Measurements from ENCODE around the gene SURF4. TPM values are rescaled to one million over a fixed set of nuclear protein-coding genes. Genes with fewer than 3 reads are reported as not detected.
"Not testable (repeated sequence)": the region's sequence is repeated elsewhere in the genome, so short reads cannot be mapped to it uniquely, and the experiment has no call there.

SURF4 gene
- total RNA-seq, 1 experiment from 2014 or later, result 181 TPM

DNA sequence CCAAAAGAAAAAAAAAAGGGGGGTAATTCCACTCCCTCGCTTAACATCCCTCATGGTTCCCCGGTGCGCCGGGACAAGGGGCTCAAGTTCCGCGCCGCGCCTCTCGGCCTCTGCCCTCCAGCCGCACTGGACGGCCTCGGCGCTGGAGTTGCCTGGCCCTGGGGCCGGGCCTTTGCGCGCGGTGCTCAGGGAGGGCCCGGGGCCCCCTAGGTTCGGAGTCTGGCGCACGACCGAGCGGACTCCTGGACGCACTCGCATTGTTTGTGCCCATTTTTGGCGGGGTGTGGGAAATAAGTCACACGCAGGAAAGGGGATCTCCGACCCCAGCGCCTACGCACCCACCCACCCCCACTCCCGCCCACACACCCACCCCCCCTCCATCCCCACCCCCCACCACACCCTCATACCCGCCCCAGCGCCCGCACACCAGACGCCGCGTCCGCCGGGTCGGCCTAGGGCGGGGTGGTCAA is 28.3 kb downstream of the SURF4 start:
- Histone ChIP-seq H3K36me3 (replicated peaks; ENCODE audit: control insufficient read depth, insufficient read depth, low read length) (peaks cover 67% of the 10 kb centered on the region), H3K27me3 (ENCODE audit: control insufficient read depth, insufficient read depth, low read length) (no peaks in the 10 kb centered on the region), H3K4me3 (ENCODE audit: insufficient read depth, low read depth, low read length) (peak overlapping the region; percentile 100)
- DNase-seq, result peak; percentile 91

DNA sequence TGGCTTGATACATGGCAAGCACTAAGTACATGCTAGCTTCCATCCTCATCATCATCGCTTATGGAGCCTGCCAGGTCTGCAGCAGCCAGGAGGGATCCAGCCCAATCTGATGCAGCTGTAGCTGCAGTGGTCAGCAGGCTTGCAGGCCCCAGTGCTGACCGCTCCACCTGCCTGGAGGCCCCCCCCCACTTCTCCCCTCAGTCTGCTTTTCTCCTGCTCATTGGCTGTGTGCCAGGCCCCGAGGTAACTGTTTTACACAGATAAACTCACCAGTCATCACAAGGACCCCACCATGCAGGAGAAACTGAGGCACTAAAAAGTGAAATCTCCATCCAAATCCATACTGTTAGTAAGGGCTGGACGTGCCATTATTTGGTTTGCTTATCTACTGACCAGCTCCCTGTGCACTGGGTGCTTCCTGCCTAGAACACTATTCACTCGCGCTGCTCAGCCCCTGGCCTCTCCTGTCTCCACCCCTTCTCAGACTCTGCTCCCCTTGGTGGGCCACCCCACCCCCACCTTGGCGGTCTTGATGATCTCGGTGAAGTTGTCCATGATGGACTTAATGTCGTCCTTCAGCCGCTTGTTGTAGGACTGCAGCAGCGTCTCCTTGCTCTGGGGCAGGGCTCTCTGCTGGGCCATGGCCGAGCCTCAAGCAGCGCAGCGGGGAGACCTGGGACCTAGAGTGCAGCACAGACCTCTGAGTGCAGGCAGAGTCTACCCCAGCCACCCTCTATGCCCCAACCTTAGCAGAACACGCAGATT is 29.7 kb downstream of the SURF4 start:
- Histone ChIP-seq H3K36me3 (replicated peaks; ENCODE audit: control insufficient read depth, insufficient read depth, low read length) (peaks cover 63% of the 10 kb centered on the region), H3K4me3 (ENCODE audit: insufficient read depth, low read depth, low read length) (peak overlapping the region; percentile 100; the same call in 1 of the 2 replicates), H3K27me3 (ENCODE audit: control insufficient read depth, insufficient read depth, low read length) (no peaks in the 10 kb centered on the region)
- no peak for DNase-seq

DNA sequence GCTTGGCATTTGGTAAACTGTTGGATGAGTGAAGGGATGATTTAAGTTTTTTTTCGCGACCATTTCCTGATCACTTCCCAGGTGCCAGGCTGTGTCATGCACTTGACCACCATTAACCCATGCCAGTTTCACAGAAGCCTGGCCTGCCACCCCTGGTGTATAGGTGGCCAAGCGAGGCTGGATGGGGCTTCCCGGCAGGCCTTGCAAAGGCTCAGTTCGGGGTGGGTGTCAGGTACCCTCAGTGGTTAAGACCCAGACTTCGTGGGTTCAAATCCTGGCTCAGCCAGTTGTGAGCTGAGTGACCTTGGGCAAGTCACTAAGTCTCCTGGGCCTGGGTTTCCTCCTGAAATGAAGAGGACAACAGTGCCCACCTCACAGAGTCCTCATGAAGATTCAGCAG is 30.3 kb downstream of the SURF4 start:
- H3K36me3 ChIP-seq (replicated peaks; ENCODE audit: control insufficient read depth, insufficient read depth, low read length), result peaks cover 63% of the 10 kb centered on the region
- DNase-seq, result no peak
- no peak overlapping the region for H3K4me3 ChIP-seq (ENCODE audit: insufficient read depth, low read depth, low read length)

DNA sequence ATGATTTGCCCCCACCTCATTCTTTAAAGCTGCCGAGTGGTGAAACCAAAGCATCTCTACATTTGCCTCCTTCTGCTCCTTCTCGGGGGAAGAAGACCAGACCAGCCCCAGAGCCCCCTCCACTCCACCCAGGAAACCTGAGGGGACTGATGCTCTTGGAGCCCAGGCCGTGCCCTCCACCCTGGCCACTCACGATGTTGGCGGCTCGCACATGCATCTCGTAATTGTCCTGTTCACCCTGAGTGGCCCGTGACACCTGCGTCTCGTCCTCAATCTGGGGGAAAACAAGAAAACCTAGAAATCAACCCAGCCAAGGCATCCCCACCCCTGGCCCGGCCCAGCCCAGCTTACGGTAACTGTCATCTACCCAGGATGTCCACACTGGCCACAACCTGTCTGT is 30.9 kb downstream of the SURF4 start:
- peaks cover 63% of the 10 kb centered on the region for H3K36me3 ChIP-seq (replicated peaks; ENCODE audit: control insufficient read depth, insufficient read depth, low read length)
- no peak overlapping the region for H3K4me3 ChIP-seq (ENCODE audit: insufficient read depth, low read depth, low read length)
- no peak for DNase-seq

More for the DNA sequence above, 30.3 kb downstream of the SURF4 start:
- no peaks in the 10 kb centered on the region for H3K27me3 ChIP-seq (ENCODE audit: control insufficient read depth, insufficient read depth, low read length)

GRCh38 chr9:133344071-133344470 is 31.8 kb downstream of the SURF4 start:
- Histone ChIP-seq H3K4me3 (ENCODE audit: insufficient read depth, low read depth, low read length) (no peak overlapping the region), H3K27me3 (ENCODE audit: control insufficient read depth, insufficient read depth, low read length) (no peaks in the 10 kb centered on the region), H3K36me3 (replicated peaks; ENCODE audit: control insufficient read depth, insufficient read depth, low read length) (peaks cover 59% of the 10 kb centered on the region)
- no peak for DNase-seq

More for the DNA sequence above, 30.9 kb downstream of the SURF4 start:
- no peaks in the 10 kb centered on the region for H3K27me3 ChIP-seq (ENCODE audit: control insufficient read depth, insufficient read depth, low read length)

GRCh38 chr9:133342570-133342969 is 33.3 kb downstream of the SURF4 start:
- peak; percentile 80 for DNase-seq
- Histone ChIP-seq H3K36me3 (replicated peaks; ENCODE audit: control insufficient read depth, insufficient read depth, low read length) (peaks cover 56% of the 10 kb centered on the region), H3K27me3 (ENCODE audit: control insufficient read depth, insufficient read depth, low read length) (no peaks in the 10 kb centered on the region), H3K4me3 (ENCODE audit: insufficient read depth, low read depth, low read length) (no peak overlapping the region)

- Histone ChIP-seq H3K27me3 (ENCODE audit: control insufficient read depth, insufficient read depth, low read length) (no peaks in the 10 kb centered on the region), H3K36me3 (replicated peaks; ENCODE audit: control insufficient read depth, insufficient read depth, low read length) (peaks cover 56% of the 10 kb centered on the region), H3K4me3 (ENCODE audit: insufficient read depth, low read depth, low read length) (no peak overlapping the region)
- DNase-seq, result peak; percentile 91
These were observed 33.8 kb downstream of the SURF4 start for GRCh38 chr9:133342069-133342406.

- H3K27me3 ChIP-seq (ENCODE audit: control insufficient read depth, insufficient read depth, low read length), result no peaks in the 10 kb centered on the region
- no peak for DNase-seq
- H3K36me3 ChIP-seq (replicated peaks; ENCODE audit: control insufficient read depth, insufficient read depth, low read length), result peaks cover 56% of the 10 kb centered on the region
- no peak overlapping the region for H3K4me3 ChIP-seq (ENCODE audit: insufficient read depth, low read depth, low read length)
These were observed 34.3 kb downstream of the SURF4 start for GRCh38 chr9:133341369-133342068.

GRCh38 chr9:133340916-133341315 is 34.9 kb downstream of the SURF4 start:
- Histone ChIP-seq H3K27me3 (ENCODE audit: control insufficient read depth, insufficient read depth, low read length) (no peaks in the 10 kb centered on the region), H3K36me3 (replicated peaks; ENCODE audit: control insufficient read depth, insufficient read depth, low read length) (peaks cover 55% of the 10 kb centered on the region), H3K4me3 (ENCODE audit: insufficient read depth, low read depth, low read length) (no peak overlapping the region)
- DNase-seq, result no peak

DNA sequence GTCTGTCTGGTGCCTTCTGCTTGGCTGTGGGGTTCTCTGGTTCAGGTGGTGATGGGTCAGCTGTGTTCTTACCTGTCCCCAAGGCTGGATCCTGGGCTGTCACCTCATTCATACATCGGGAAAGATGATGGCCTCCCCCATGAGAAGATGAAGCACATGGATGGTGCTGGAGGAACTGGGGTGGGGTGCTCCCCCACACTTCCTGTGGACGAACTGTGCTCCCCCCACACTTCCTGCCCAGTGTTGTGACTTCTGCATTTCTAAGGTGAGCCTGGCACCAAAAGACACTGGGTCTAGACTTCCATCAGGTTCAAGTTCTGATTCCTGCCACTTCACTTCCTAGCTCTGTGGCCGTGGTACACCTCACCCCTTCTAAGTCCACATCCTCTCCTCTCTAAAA is 35.6 kb downstream of the SURF4 start:
- Histone ChIP-seq H3K27me3 (ENCODE audit: control insufficient read depth, insufficient read depth, low read length) (no peaks in the 10 kb centered on the region), H3K36me3 (replicated peaks; ENCODE audit: control insufficient read depth, insufficient read depth, low read length) (peaks cover 49% of the 10 kb centered on the region), H3K4me3 (ENCODE audit: insufficient read depth, low read depth, low read length) (no peak overlapping the region)
- no peak for DNase-seq

- peaks cover 44% of the 10 kb centered on the region for H3K36me3 ChIP-seq (replicated peaks; ENCODE audit: control insufficient read depth, insufficient read depth, low read length)
- H3K4me3 ChIP-seq (ENCODE audit: insufficient read depth, low read depth, low read length), result no peak overlapping the region
- H3K27me3 ChIP-seq (ENCODE audit: control insufficient read depth, insufficient read depth, low read length), result no peaks in the 10 kb centered on the region
- DNase-seq, result no peak
These were observed 36.2 kb downstream of the SURF4 start for GRCh38 chr9:133339641-133340040.

DNA sequence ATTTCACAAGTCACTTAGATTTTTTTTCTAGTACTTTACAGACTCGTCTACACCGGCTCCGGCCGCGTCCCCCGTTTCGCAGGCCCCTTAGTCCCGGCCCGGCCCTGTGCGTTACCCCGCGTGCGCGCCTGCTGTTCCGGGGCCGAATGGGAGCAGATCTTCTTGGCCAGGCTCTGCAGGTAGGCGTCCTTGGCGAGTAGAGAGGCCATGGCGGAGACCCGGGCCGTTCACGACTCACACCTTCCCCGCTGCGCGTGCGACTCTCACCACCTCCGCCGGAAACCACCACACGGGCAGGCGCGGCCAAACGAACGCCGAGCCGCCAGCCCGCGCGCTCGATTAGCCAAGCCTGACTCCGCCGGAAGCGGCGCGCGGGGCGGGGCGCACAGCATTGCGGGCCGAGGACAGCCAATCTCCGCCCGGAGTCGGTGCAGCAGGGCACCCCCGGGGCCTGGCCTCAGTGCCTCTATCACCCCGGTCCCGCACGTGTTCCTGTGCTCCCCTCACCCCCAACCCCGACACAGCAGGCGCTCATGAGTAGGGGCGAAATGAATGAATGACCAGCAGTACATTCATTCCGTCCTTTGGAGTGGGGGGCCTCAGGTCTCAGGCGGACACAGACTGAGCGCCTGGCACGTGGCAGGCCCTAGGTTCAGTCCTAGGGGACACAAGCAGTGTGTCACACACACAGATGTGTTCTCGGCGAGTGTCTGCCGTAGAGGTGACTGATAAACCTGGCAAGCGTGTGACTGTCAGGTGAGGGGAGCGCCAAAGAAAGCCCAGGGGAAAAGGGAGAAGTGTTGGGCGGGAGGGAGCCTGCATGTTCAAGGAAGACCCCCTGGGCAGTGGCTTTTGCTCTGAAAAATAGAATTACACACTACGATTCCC is 39.7 kb downstream of the SURF4 start, which contains the start of gene SURF6:
Gene SURF6 (minus strand): TSS at position 265 of the 888 bp plus-strand sequence. CDS start 56 bp downstream, at position 209.
- DNase-seq, result peak; percentile 97
- H3K36me3 ChIP-seq (replicated peaks; ENCODE audit: control insufficient read depth, insufficient read depth, low read length), result peaks cover 34% of the 10 kb centered on the region
- H3K27me3 ChIP-seq (ENCODE audit: control insufficient read depth, insufficient read depth, low read length), result no peaks in the 10 kb centered on the region
- peak within 1 kb of the TSS; percentile 94 for H3K4me3 ChIP-seq (ENCODE audit: insufficient read depth, low read depth, low read length)

DNA sequence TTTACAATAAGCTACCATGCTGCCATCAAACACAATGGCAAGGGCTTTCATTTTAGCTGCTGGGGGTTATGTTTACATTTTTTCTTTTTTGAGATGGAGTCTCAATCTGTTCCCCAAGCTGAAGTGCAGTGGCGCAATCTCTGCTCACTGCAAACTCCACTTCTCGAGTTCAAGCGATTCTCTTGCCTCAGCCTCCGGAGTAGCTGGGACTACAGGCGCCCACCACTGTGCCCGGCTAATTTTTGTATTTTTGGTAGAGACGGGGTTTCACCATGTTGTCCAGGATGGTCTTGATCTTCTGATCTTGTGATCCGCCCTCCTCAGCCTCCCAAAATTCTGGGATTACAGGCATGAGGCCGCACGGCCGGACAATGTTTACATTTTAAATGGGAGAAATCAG is 41.0 kb downstream of the SURF4 start:
- not testable (repeated sequence) for H3K27me3 ChIP-seq (ENCODE audit: control insufficient read depth, insufficient read depth, low read length); DNase-seq
- H3K36me3 ChIP-seq (replicated peaks; ENCODE audit: control insufficient read depth, insufficient read depth, low read length), result peaks cover 26% of the 10 kb centered on the region
- peak overlapping the region; percentile 94 for H3K4me3 ChIP-seq (ENCODE audit: insufficient read depth, low read depth, low read length)

GRCh38 chr9:133334161-133334560 is 41.7 kb downstream of the SURF4 start:
- Histone ChIP-seq H3K27me3 (ENCODE audit: control insufficient read depth, insufficient read depth, low read length) (no peaks in the 10 kb centered on the region), H3K4me3 (ENCODE audit: insufficient read depth, low read depth, low read length) (no peak overlapping the region), H3K36me3 (replicated peaks; ENCODE audit: control insufficient read depth, insufficient read depth, low read length) (peaks cover 24% of the 10 kb centered on the region)
- no peak for DNase-seq
